GM12865 (cell line): ENCODE measurements around the gene FKBP14.
A peak's percentile ranks its signal among the peaks of the same experiment; 100 is the strongest.
"Not testable (repeated sequence)": the region's sequence is repeated elsewhere in the genome, so short reads cannot be mapped to it uniquely, and the experiment has no call there.

Source experiments
- DNase-seq: peaks from one replicate; pipeline ENCODE4 v3.0.0; 2010; ENCODE audit warnings: low read depth
- H3K4me3 ChIP-seq: 2 replicates; pipeline ENCODE4 v1.5.1; 2011; ENCODE audit warnings: mild to moderate bottlenecking, low read depth, low read length, control low read depth
- TF ChIP-seq, protein P1 (sequence below): IDR thresholded peaks from 2 replicates; pipeline ENCODE4 v1.5.1; 2011; ENCODE audit warnings: low read length, control low read depth, low read depth, inconsistent platforms; ENCODE audit not compliant: insufficient read depth; ENCODE audit errors: missing control alignments

Gene FKBP14

GRCh38 chr7:30066687-30067086, 40.2 kb upstream of the FKBP14 start:
- TF ChIP-seq, protein P1, sequence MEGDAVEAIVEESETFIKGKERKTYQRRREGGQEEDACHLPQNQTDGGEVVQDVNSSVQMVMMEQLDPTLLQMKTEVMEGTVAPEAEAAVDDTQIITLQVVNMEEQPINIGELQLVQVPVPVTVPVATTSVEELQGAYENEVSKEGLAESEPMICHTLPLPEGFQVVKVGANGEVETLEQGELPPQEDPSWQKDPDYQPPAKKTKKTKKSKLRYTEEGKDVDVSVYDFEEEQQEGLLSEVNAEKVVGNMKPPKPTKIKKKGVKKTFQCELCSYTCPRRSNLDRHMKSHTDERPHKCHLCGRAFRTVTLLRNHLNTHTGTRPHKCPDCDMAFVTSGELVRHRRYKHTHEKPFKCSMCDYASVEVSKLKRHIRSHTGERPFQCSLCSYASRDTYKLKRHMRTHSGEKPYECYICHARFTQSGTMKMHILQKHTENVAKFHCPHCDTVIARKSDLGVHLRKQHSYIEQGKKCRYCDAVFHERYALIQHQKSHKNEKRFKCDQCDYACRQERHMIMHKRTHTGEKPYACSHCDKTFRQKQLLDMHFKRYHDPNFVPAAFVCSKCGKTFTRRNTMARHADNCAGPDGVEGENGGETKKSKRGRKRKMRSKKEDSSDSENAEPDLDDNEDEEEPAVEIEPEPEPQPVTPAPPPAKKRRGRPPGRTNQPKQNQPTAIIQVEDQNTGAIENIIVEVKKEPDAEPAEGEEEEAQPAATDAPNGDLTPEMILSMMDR, result no peak
- H3K4me3 ChIP-seq, result no peak overlapping the region

DNA sequence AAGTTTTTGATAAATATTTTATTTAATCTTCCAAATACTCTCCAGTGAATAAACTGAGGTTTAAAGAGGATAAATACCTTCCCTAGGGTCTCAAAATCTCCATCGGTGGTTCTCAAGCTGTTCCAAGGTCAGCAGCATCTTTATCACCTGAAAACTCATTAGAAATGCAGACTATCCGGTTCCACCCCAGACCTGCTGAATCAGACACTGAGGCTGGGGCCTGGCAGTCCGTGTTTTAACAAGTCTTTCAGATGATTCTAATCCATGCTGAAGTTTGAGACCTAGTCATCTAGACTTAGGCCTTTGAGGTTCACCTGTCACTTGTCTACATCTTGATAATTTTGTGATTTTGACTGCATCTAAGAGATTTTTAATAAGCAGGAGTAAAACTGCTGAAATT, 39.2 kb upstream of the FKBP14 start:
- TF ChIP-seq, protein P1, result no peak

More at GRCh38 chr7:30066687-30067086, 40.2 kb upstream of the FKBP14 start:
- DNase-seq, result no peak

DNA sequence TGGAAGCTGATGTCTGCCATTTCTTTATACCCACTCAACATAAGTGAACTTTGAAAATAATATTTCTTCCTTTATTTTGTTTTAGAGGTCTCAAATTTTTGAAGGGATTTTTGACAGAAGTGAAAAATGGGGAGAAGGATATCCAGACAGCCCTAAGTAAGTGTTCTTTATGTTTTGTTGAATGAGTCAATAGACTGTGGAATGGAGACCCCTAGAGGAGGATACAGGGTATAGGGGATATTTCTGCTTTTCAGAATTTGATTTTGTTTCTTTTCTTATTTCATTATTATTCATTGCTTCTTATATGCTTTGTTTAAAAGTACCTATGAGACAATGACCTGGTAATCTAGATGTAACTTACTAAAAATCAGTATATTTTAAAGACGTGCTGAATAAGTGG, 36.1 kb upstream of the FKBP14 start:
- DNase-seq, result peak; percentile 46
- TF ChIP-seq, protein P1, result peak; percentile 52
- H3K4me3 ChIP-seq, result no peak overlapping the region

More for the DNA sequence above, 39.2 kb upstream of the FKBP14 start:
- DNase-seq, result no peak
- H3K4me3 ChIP-seq, result no peak overlapping the region

GRCh38 chr7:30061786-30062185, 35.3 kb upstream of the FKBP14 start:
- TF ChIP-seq, protein P1, result peak; percentile 53
- DNase-seq, result peak; percentile 65
- H3K4me3 ChIP-seq, result not testable (repeated sequence)

GRCh38 chr7:30057741-30058140, 31.2 kb upstream of the FKBP14 start:
- DNase-seq, result no peak
- TF ChIP-seq, protein P1, result no peak
- no peak overlapping the region for H3K4me3 ChIP-seq

DNA sequence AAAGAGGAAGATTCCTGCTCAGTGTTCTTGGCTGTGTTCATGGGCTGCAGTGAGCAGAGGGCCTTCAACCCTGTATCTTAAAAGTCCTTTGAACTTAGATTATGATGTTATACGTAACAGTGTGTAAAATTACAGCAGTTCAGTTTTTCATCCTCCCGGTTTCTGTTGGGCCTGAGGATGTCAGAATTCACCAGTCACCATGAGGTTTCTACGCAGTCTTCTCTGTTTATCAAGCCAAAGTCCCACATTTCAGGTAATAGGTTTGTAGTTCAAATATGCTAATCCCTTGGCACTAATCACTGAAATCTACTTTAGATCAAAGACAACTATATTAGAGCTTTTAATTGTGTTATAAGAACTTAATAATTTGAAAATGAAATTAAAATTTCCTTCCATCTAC, 26.6 kb upstream of the FKBP14 start:
- TF ChIP-seq, protein P1, result no peak
- no peak for DNase-seq
- H3K4me3 ChIP-seq, result no peak overlapping the region

DNA sequence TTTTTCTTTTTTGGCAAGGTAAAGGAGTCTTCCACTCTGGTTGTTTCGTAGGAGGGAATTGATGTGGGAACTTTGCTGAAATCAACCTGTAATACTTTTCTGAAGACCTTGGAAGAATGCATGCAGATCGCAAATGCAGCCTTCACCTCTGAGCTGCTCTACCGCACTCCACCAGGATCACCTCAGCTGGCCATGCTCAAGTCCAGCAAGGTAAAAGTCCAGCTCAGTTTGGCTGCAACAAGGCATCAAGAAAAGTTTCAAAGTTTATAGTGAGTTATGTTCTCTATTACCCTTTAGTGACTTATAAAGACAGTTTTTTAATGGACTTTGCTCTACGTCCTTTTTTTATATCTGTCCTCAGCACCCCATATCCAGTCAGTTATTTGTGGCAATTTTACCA, 22.7 kb upstream of the FKBP14 start:
- no peak for DNase-seq
- TF ChIP-seq, protein P1, result no peak
- no peak overlapping the region for H3K4me3 ChIP-seq
